GM18951 (cell line): ENCODE results near the gene ARG2.
"Not testable (repeated sequence)": the region's sequence is repeated elsewhere in the genome, so short reads cannot be mapped to it uniquely, and the experiment has no call there.

Experiments used
- POLR2A ChIP-seq: IDR thresholded peaks from 4 replicates; pipeline ENCODE4 v1.6.1; 2011; ENCODE audit warnings: mild to moderate bottlenecking; ENCODE audit not compliant: insufficient read length, insufficient read depth; ENCODE audit errors: extremely low read depth
- in situ Hi-C: fragments of 300-500 bp; cut with MboI; formaldehyde crosslinking; loops from one replicate; pipeline ENCODE4 v1.12.0; 2022; ENCODE audit warnings: low sequenced_read_pairs, mixed read lengths, inconsistent platforms; ENCODE audit not compliant: unreplicated experiment

The ARG2 gene

GRCh38 chr14:67579040-67579439, 40.7 kb upstream of the ARG2 start:
- in situ Hi-C loops = no loop called here
- no peak for TF ChIP-seq POLR2A

DNA sequence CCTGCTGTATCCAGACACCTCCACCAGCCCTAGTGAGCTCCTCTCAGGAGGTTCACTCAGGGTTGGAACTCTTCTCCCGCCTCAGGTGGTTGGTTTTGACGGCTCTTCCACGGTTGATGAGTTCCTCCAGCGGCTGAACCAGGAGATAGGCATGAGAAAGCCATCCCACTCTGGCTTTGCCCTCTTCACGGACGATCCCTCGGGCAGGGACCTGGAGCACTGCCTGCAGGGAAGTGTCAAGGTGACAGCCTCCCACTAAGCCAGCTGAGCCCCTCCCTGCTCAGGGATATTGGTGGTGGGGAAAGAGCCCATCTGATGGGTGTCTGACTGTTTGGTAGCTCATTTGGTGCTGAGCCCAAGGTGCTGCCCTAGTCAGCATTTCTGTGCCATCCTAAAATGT, 40.1 kb upstream of the ARG2 start:
- no peak for TF ChIP-seq POLR2A
- in situ Hi-C loops = loop anchor here (10.0 kb wide), 1 partner anchor 85 kb away; no protein-coding TSS in a partner anchor

GRCh38 chr14:67580336-67581171, 39.2 kb upstream of the ARG2 start:
- no peak for TF ChIP-seq POLR2A
- in situ Hi-C loops = loop anchor here (10.0 kb wide), 1 partner anchor 84 kb away; no protein-coding TSS in a partner anchor

DNA sequence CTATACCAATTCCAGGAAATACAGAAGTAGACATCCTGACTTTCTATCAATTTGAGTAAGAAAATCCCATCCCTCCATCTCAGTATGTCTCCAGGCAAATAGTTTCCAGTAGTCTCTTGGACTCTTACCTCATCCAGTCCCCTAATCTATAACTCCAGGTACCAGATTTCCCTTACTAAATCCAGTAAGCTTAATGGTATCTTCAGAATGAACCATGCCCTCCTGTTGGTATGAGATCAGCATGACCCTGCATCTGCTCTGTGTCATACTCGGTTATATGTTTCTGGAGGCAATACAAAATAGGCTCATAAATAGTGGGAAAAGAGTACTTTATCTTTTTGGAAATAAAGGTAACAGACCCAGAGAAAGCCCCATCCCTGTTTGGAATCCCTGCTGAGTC, 38.1 kb upstream of the ARG2 start:
- no peak for TF ChIP-seq POLR2A
- in situ Hi-C loops = loop anchor here (10.0 kb wide), 1 partner anchor 83 kb away; no protein-coding TSS in a partner anchor

GRCh38 chr14:67582061-67582460, 37.7 kb upstream of the ARG2 start:
- in situ Hi-C loops = loop anchor here (10.0 kb wide), 1 partner anchor 83 kb away; no protein-coding TSS in a partner anchor
- no peak for TF ChIP-seq POLR2A

- TF ChIP-seq POLR2A = no peak
- in situ Hi-C loops = loop anchor here (10.0 kb wide), 1 partner anchor 81 kb away; no protein-coding TSS in a partner anchor
These were observed 35.7 kb upstream of the ARG2 start for GRCh38 chr14:67583711-67584644.

GRCh38 chr14:67584978-67585377, 34.7 kb upstream of the ARG2 start:
- in situ Hi-C loops = loop anchor here (10.0 kb wide), 1 partner anchor 80 kb away; no protein-coding TSS in a partner anchor
- no peak for TF ChIP-seq POLR2A

- in situ Hi-C loops = loop anchor here (10.0 kb wide), 1 partner anchor 78 kb away; no protein-coding TSS in a partner anchor
- no peak for TF ChIP-seq POLR2A
These were observed 33.4 kb upstream of the ARG2 start for GRCh38 chr14:67586369-67586768.

- TF ChIP-seq POLR2A = no peak
- in situ Hi-C loops = loop anchor here (10.0 kb wide), 1 partner anchor 76 kb away; no protein-coding TSS in a partner anchor
These were observed 30.4 kb upstream of the ARG2 start for GRCh38 chr14:67589204-67589770.

DNA sequence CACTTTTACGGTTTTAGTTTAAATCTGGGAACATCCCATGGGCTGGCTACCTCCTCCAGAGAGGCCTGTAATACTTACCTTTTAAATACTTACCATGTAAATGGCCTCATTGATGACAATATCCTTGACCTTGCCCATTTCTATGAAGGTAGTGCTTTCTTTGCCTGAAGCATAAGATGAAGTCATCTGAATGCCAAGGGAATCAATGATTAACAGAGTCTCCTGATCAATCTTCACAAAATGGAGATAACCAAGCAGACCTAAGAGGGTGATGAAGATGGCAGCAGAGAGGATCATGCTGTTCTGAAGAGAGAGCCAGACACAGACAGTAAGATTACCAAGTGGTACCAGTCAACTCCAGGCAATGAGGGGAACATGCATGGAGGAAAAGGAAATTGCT, 26.1 kb upstream of the ARG2 start:
- in situ Hi-C loops = not testable (repeated sequence)

DNA sequence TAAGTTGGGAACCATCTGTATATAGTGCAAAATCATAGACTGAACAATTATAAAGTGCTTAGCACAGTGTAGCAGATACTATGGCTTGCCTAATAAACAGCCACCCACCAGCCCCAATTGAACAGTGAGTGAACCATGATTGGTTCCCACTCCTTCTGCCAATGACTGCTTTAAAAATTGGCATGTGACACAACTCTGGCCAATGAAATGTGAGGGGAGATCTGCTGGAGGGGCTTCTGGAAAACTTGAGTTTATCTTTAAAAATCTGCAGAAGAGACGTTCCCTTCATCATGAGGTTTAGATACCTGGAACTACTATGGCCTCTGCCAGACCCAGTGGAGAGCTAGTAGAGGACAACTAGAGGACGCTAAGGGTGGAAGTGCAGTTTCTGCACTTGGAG, 24.3 kb upstream of the ARG2 start:
- no peak for TF ChIP-seq POLR2A
- in situ Hi-C loops = no loop called here

- in situ Hi-C loops = no loop called here
- TF ChIP-seq POLR2A = peak; percentile 73
These were observed 19.8 kb upstream of the ARG2 start, which contains the start of gene PIGH for GRCh38 chr14:67599698-67600561. Gene PIGH (minus strand): TSS chr14:67600268. CDS start chr14:67600203, 65 bp downstream.

GRCh38 chr14:67600562-67600974, 19.2 kb upstream of the ARG2 start:
- in situ Hi-C loops = not testable (repeated sequence)
